T-helper 1 cell treated with Interleukin-12 subunit alpha and Interleukin-12 subunit beta and Interleukin-4 antibody, amounts not matched to agents 30 μg/mL and 1 μg/mL, for 36 hours (primary cell): Measurements from ENCODE around the gene RTCB.
A peak's percentile ranks its signal among the peaks of the same experiment; 100 is the strongest.
"Not testable (repeated sequence)": the region's sequence is repeated elsewhere in the genome, so short reads cannot be mapped to it uniquely, and the experiment has no call there.

ENCODE experiments used
- H3K27ac Mint-ChIP-seq: one replicate; pipeline ENCODE4 v1.8.0; 2021; ENCODE audit warnings: mild to moderate bottlenecking, mixed read lengths
- H3K27me3 Mint-ChIP-seq: one replicate; pipeline ENCODE4 v1.8.0; 2021; ENCODE audit warnings: low read depth, mixed read lengths
- H3K36me3 Mint-ChIP-seq: one replicate; pipeline ENCODE4 v1.8.0; 2021; ENCODE audit warnings: low read depth, mixed read lengths
- H3K4me1 Mint-ChIP-seq: one replicate; pipeline ENCODE4 v1.8.0; 2021; ENCODE audit warnings: low read depth, mixed read lengths
- H3K4me3 Mint-ChIP-seq: one replicate; pipeline ENCODE4 v1.8.0; 2021; ENCODE audit warnings: mild to moderate bottlenecking, moderate library complexity, mixed read lengths
- H3K9me3 Mint-ChIP-seq: one replicate; pipeline ENCODE4 v1.8.0; 2021; ENCODE audit warnings: mixed read lengths

Gene RTCB

DNA sequence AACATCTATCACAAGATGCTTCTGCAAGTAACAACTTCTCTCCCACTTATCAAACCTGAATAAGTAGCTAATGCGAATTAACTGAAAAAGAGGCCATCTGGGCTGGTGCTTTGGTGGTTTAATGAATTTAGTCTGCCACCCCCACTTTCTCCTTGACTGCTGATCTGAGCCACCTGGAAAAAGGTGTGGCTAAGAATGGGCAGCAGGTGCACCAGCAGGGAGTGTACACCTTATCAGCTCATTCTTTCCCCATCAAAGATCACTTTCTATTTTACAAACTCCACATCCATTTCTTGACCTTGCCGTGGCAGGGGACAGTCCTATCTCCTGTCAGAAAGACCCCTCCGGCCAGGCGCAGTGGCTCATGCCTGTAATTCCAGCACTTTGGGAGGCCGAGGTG lies 47.8 kb downstream of the RTCB start:
- Mint-ChIP-seq H3K36me3 (no peaks in the 10 kb centered on the region), H3K4me3 (no peak overlapping the region), H3K9me3 (no peaks in the 10 kb centered on the region)

DNA sequence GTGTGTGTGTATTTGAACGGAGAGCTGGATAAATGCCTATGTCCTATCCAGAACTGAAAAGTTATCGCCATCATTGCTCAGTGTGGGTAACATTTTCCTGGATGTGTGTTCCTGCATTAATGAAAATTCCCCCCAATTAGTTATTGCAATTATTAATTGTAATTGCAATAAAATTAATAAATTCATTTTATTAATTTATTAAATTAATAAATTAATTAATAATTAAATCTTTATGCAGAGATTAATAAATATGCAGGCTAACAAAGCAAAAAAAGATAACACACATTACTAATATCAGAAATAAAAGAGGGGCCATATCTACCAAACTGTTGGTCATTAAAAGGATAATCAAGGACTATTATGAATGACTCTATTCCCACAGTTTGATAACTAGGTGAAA lies 50.8 kb downstream of the RTCB start:
- Mint-ChIP-seq H3K27ac (no peak overlapping the region), H3K4me3 (no peak overlapping the region), H3K27me3 (no peaks in the 10 kb centered on the region), H3K4me1 (no peaks in the 10 kb centered on the region), H3K36me3 (no peaks in the 10 kb centered on the region), H3K9me3 (no peaks in the 10 kb centered on the region)

More for the DNA sequence above, 47.8 kb downstream of the RTCB start:
- H3K4me1 Mint-ChIP-seq, result no peaks in the 10 kb centered on the region
- H3K27ac Mint-ChIP-seq, result no peak overlapping the region
- H3K27me3 Mint-ChIP-seq, result no peaks in the 10 kb centered on the region

DNA sequence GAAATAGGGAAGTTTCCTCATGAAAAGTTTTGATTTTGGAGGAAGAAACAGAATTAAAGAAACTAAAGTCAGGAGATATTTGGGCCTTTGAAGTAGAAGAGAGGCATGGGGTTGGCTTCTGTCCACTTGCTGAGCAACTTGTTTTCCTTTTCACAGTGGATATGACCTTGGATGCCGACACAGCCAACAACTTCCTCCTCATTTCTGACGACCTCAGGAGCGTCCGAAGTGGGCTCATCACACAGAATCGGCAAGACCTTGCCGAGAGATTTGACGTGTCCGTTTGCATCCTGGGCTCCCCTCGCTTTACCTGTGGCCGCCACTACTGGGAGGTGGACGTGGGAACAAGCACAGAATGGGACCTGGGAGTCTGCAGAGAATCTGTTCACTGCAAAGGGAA lies 52.0 kb downstream of the RTCB start:
- H3K36me3 Mint-ChIP-seq, H3K4me3 Mint-ChIP-seq, H3K27ac Mint-ChIP-seq, H3K27me3 Mint-ChIP-seq, H3K4me1 Mint-ChIP-seq, H3K9me3 Mint-ChIP-seq: not testable (repeated sequence)

DNA sequence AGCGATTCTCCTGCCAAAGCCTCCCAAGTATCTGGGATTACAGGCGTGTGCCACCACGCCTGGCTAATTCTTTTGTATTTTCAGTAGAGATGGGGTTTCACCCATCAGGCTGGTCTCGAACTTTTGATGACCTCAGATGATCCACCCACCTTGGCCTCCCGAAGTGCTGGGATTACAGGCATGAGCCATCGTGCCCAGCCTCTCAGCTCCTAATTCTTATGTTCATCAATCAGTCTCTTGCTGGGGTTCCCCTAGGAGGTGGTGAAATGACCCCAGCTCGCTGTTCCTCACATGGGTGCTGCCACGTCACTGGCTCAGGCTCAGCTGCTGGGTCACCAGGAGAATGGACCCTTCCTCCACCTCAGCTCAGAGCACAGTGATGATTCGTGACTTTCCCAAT lies 54.5 kb downstream of the RTCB start, which contains the start of gene RFPL3:
Gene RFPL3, plus strand, starts transcription at position 301 of the 400 bp plus-strand sequence. CDS start 205 bp downstream, outside the sequence.
- H3K4me1 Mint-ChIP-seq, H3K27me3 Mint-ChIP-seq, H3K27ac Mint-ChIP-seq, H3K36me3 Mint-ChIP-seq, H3K9me3 Mint-ChIP-seq, H3K4me3 Mint-ChIP-seq: not testable (repeated sequence)

DNA sequence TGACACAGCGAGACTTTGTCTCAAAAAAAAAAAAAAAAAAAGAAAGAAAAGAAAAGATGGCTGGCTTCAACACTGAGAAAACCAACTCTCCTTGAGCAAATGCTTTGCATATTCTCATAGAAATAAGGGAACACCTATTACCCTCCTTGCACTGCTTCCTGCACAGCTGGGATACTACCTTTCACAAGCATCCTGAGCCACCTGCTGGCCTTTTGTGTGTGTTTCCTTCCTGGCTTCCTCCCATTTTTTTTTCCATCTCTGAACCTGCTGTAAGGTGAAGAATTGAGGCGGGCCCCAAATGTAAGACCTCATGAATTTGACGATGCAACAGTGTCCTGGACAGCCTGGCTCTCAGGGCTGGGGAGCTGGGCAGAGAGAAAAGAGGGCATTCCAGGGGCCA lies 56.3 kb downstream of the RTCB start:
- Mint-ChIP-seq H3K4me1 (no peaks in the 10 kb centered on the region), H3K27me3 (peaks cover 5% of the 10 kb centered on the region), H3K36me3 (no peaks in the 10 kb centered on the region), H3K27ac (no peak overlapping the region), H3K4me3 (no peak overlapping the region), H3K9me3 (no peaks in the 10 kb centered on the region)

DNA sequence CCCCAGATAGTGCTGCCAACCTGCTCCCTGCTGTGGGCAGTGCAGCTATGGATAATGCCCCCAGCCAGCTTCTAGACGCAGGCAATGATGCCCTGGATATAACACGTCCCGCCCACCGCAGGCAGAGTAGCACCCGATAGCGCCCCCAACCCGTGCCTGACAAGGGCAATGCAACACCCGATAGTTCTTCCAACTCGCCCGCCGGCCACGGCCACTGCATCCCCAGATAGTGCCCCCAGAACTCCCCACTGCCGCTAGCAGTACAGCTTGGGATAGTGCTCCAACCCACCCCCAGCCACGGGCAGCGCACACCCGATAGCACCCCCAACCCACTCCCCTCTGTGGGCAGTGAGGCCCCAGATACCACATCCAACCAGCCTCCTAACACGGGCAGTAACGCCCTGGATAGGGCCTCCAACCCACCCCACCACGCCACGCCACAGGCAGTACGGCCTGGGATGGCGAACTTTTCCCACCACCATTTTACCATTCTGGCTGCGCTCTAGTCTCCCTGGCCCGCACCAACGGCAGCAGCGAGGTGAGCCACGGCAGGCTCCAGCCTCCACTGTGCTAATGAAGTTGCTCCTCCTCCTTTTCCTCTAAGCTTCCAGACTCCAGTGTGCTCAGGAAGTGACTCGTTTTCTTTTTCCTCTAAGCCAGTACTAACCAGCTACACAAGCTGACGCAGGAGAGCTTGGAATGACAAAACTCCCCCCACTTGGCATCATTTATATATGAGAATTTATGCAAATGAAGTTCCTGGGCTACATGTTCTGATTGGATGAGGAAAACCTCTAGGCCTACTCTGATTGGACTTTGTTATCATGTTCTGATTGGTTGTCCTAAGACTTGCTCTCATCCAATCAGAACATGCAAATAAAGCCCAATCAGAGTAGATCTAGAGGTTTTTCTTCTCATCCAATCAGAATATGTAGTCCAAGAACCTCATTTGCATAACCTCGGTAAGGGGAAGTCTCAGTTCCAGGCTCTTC lies 57.4 kb downstream of the RTCB start:
- H3K27ac Mint-ChIP-seq, result no peak overlapping the region
- H3K27me3 Mint-ChIP-seq, result peaks cover 5% of the 10 kb centered on the region
- no peaks in the 10 kb centered on the region for H3K36me3 Mint-ChIP-seq
- H3K9me3 Mint-ChIP-seq, result no peaks in the 10 kb centered on the region
- no peaks in the 10 kb centered on the region for H3K4me1 Mint-ChIP-seq
- no peak overlapping the region for H3K4me3 Mint-ChIP-seq

DNA sequence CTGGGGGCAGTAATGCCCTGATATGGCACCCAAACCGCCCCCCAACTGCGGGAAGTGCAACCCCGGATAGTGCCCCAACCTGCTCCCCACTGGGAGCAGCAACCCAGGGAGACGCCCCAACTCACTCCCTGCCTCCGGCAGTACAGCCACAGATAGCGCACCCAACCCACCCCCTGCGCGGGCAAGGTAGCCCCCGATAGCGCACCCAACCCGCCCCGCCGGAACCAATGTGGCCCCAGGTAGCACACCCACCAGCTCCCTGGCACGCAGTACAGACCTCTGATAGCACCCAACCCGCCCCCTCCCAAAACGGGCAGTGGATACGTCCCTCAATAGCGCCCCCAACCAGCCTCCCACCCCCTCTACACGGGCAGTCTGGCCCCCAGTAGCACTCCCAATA lies 58.2 kb downstream of the RTCB start:
- Mint-ChIP-seq H3K9me3 (no peaks in the 10 kb centered on the region), H3K27me3 (peaks cover 5% of the 10 kb centered on the region), H3K36me3 (no peaks in the 10 kb centered on the region), H3K4me1 (no peaks in the 10 kb centered on the region), H3K27ac (no peak overlapping the region), H3K4me3 (no peak overlapping the region)

DNA sequence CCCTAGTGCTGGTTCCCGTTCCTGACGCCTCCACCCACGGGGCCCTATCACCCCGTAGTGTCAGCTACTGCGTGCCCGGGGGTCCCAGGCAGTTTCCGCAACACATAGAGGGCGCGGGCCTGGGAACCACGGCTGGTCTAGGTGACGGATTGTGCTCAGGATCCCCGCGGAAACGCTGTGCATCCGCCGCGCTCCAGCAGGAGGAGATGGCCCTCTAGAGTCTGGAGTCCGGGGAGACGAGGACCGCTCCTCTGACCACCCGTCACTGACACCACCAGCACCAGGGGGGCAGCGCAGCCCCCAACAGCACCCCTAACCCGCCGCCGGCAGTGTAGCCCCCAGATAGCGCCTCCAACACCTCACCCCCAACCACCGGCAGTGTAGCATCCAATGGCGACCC lies 58.8 kb downstream of the RTCB start:
- H3K36me3 Mint-ChIP-seq, result no peaks in the 10 kb centered on the region
- peaks cover 5% of the 10 kb centered on the region for H3K27me3 Mint-ChIP-seq
- no peak overlapping the region for H3K27ac Mint-ChIP-seq
- no peak overlapping the region for H3K4me3 Mint-ChIP-seq
- H3K4me1 Mint-ChIP-seq, result no peaks in the 10 kb centered on the region
- no peaks in the 10 kb centered on the region for H3K9me3 Mint-ChIP-seq

DNA sequence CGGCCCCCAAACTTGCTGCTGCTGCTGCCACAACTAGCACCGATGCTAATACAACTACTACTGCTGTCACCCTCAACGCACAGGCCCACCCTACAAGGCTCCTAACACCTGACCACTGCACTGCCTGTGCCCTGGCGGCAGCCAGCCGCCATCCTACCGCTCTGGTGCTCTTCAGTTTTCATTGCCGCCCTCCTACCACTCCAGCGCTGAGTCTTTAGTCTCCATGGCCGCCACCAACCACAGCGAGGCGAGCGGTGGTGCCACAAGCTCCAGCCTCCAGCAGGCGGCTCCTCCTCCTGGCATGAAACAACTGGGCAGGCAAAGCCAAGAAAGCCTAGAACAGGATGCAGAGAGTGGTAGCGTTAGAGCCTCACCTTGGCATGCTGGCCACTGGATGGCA lies 59.4 kb downstream of the RTCB start:
- H3K4me1 Mint-ChIP-seq, result no peaks in the 10 kb centered on the region
- no peaks in the 10 kb centered on the region for H3K36me3 Mint-ChIP-seq
- peaks cover 5% of the 10 kb centered on the region for H3K27me3 Mint-ChIP-seq
- no peak overlapping the region for H3K27ac Mint-ChIP-seq
- no peak overlapping the region for H3K4me3 Mint-ChIP-seq
- no peaks in the 10 kb centered on the region for H3K9me3 Mint-ChIP-seq

DNA sequence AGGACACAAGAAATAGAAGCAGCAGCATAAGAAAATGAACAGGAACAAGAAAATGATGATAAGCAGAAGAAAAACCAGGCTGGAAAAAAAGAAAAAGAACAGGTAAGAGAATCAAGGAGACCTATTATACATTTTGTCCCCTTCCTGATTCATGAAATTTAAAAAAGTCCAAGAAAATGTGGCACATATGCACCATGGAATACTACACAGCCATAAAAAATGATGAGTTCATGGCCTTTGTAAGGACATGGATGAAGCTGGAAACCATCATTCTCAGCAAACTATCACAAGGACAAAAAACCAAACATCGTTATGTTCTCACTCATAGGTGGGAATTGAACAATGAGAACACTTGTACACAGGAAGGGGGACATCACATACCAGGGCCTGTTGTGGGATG lies 60.2 kb downstream of the RTCB start:
- not testable (repeated sequence) for H3K4me3 Mint-ChIP-seq, H3K36me3 Mint-ChIP-seq, H3K4me1 Mint-ChIP-seq, H3K9me3 Mint-ChIP-seq, H3K27ac Mint-ChIP-seq, H3K27me3 Mint-ChIP-seq

DNA sequence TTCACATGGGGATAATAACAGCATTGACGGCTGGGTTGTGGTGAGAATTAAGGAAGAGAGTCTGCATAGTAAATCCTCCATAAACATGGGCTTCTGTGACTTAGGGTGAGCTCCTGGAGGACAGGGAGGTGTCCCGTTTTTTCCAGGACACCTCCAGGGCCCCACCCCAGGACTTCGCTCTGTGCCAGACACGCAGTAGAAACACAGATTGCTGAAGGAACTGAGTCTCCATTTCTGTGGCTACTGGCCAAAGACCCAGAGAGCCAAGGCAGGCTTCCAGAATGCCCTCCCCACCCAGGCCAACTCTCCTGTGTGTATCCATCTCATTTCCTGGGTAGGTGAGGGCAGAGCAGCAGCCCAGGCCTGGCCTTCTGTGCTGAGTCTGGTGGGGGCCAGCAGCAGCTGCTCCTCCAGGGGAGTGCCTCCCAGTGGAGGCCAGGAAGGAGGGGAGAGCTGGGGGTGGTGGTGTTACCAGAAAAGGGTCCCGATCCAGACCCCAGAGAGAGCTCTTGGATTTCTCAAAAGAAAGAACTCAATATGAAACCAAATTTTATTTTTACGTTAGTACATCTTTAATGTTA lies 63.9 kb downstream of the RTCB start:
- Mint-ChIP-seq H3K4me1 (peaks cover 2% of the 10 kb centered on the region), H3K36me3 (no peaks in the 10 kb centered on the region), H3K27ac (no peak overlapping the region), H3K4me3 (no peak overlapping the region), H3K9me3 (no peaks in the 10 kb centered on the region), H3K27me3 (peaks cover 32% of the 10 kb centered on the region)

DNA sequence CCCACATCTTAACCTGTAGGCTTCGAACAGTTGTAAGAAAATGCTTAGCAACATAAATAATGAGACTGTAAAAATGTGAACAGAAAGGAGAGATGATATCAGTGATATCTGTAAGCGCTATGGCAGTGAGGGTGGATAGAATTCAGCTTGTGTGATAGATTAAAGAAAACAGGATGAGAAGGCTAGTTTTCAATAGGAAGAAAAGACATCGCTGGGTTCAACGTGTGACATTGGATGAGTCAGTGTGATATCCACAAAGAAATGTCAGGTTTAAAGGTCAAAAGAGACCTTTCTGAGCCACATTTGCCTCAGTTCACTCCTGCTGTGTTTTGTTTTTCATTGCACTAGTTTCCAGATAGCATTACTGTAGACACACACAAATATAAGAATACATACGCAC lies 68.1 kb downstream of the RTCB start:
- Mint-ChIP-seq H3K27ac (peak overlapping the region; percentile 10), H3K9me3 (no peaks in the 10 kb centered on the region), H3K36me3 (no peaks in the 10 kb centered on the region), H3K4me1 (peaks cover 2% of the 10 kb centered on the region), H3K4me3 (no peak overlapping the region), H3K27me3 (peaks cover 32% of the 10 kb centered on the region)

DNA sequence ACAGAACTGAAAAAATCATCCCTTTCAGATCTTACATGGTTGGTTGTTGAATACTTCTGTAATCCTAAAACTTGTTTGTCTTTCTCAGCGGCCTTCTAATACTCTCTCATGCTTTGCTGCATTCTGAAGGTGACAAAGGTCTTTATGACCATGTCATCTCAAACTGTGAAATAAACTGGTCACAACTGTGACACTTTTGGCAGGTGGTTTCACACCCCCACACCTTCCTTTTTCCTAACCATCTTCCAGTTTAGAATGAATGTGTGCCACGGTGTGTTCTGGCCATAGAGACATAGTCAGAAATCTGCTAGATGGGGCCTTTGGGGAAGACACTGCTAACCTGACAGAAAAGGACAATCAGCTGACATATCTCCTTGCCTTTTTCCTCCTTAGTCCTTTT lies 69.1 kb downstream of the RTCB start:
- Mint-ChIP-seq H3K27ac (no peak overlapping the region), H3K36me3 (no peaks in the 10 kb centered on the region), H3K27me3 (peaks cover 34% of the 10 kb centered on the region), H3K4me1 (peaks cover 2% of the 10 kb centered on the region), H3K9me3 (no peaks in the 10 kb centered on the region), H3K4me3 (no peak overlapping the region)

DNA sequence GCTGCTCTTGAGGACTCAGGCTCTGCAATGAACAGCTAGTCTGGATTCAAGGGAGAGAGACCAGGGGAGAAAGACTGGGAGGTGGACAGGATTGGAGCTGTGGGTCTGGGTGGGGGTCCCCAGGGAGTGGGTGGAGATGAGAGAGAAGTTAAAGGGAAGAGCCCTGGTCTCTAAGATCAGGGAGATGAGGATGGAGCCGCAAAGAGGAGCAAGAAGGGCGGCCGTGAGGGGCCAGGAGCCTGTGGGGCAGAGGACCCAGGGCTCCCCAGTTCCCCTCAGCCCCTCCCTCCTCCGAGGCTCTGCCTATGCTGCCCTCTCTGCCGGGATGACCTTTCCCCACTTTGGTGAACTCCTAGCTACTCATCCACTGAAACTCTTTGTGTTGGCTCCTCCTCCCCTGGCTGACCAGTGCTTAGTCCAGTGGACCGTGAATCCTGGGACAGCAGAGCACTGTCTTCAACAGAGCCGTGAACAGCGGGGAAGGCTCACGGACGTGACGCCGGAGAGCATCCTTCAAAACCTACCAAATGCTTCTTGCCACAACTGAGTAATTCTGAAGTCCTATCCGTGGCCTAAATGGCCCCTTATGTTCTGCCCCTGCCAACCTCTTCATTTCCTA lies 70.8 kb downstream of the RTCB start:
- H3K4me3 Mint-ChIP-seq, result no peak overlapping the region
- H3K9me3 Mint-ChIP-seq, result no peaks in the 10 kb centered on the region
- H3K36me3 Mint-ChIP-seq, result no peaks in the 10 kb centered on the region
- H3K27ac Mint-ChIP-seq, result no peak overlapping the region
- H3K27me3 Mint-ChIP-seq, result peaks cover 42% of the 10 kb centered on the region
- peaks cover 2% of the 10 kb centered on the region for H3K4me1 Mint-ChIP-seq

DNA sequence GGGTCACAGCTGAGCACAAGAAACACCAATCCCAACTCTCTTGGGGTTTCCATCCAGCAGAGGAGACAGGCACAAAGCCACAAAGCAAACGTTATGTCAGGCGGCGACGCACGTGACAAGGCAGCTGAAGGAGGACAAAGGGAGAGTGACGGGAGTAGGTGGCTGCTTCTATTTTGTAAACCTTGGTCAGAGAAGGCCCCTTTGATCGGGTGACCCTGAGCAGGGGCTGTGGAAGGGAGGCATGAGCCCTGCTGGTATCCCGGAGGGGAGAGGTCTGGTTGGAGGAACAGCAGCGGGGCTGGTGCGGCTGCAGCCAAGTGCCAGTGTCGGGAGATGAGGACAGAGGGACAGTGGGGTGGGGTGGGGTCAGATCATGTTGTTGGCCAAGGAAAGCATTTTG lies 71.6 kb downstream of the RTCB start:
- H3K9me3 Mint-ChIP-seq, result no peaks in the 10 kb centered on the region
- H3K4me3 Mint-ChIP-seq, result no peak overlapping the region
- peaks cover 2% of the 10 kb centered on the region for H3K4me1 Mint-ChIP-seq
- H3K36me3 Mint-ChIP-seq, result no peaks in the 10 kb centered on the region
- peaks cover 37% of the 10 kb centered on the region for H3K27me3 Mint-ChIP-seq
- no peak overlapping the region for H3K27ac Mint-ChIP-seq
